NCI-H526 (cell line): ENCODE data around the gene ST7L.
"Not testable (repeated sequence)": the region's sequence is repeated elsewhere in the genome, so short reads cannot be mapped to it uniquely, and the experiment has no call there.

ENCODE experiments used
- DNase-seq, 2 experiments: peaks; one replicate each; lab custom pipeline; 2025; lab: John Stamatoyannopoulos, UW

ST7L gene

DNA sequence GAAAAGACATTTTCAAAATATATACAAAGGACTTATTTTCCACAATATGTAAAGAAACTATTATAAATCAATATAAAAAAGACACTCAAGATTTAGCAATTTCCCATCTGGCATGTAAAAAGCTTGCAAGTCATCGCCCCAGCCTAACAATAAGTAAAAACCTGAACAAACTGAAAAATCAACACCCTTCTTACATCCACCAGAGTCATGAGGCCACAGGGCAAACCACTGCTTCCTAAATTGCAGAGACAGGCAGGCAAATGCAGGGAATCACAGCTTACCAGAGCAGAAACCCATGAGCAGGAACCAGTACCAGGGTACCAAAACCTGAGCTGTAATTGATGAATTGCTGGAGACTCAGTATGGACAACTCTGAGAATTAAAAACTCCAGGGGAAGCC is 126.9 kb downstream of the ST7L start:
- no peak for DNase-seq

DNA sequence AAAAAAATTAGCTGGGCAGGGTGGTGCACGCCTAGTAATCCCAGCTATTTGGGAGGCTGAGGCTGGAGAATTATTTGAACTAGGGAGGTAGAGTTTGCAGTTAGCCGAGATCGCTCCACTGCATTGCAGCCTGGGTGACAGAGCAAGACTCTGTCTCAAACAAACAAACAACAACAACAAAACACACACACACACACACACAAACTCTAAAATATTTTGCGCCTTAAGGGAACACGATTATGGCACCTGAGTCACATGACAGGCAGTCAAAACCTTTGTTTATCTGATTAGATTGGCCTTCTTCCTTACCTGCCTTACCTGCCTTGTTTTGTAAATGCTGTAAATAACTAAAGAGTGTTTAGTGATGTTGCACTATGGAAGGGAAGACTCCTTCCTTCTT is 130.8 kb downstream of the ST7L start:
- no peak for DNase-seq

DNA sequence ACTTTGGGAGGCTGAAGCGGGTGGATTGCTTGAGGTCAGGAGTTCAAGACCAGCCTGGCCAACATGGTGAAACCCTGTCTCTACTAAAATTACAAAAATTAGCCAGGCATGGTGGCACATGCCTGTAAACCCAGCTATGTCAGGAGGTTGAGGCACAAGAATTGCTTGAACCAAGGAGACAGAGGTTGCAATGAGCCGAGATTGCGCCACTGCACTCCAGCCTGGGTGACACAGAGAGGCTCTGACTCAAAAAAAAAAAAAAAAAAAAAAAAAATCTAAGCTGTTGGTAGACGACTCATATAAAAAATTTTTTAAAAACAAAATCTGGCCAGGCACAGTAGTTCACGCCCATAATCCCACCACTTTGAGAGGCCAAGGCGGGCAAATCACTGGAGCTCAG is 131.3 kb downstream of the ST7L start:
- not testable (repeated sequence) for DNase-seq

DNA sequence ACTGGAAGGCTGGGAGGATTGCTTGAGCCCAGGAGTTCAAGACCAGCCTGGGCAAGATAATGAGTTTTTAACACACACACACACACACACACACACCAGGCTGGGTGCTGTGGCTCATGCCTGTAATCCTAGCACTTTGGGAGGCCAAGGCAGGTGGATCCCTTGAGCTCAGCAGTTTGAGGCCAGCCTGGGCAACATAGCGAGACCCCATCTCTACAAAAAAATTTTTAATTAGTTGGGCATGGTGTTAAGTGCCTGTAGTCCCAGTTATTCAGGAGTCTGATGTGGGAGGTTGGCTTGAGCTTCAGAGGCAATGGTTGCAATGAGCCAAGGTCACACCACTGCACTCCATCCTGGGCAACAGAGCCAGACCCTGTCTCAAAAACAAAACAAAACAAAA is 132.9 kb downstream of the ST7L start:
- DNase-seq, result not testable (repeated sequence)

DNA sequence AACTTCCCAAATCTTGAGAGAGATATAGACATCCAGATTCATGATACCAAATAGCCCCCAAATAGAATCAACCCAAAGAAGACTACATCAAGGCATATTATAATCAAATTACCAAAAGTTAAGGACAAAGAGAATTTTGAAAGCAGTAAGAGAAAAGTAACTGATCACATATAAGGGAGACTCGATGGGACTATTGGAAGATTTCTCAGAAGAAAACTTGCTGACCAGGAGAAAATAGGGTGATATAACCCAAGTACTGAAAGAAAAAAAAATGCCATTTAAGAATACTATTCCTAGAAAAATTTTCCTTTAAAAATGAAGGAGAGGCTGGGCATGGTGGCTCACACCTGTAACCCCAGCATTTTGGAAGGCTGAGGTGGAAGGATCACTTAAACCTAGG is 140.6 kb downstream of the ST7L start:
- no peak for DNase-seq

- no peak for DNase-seq
Measured at GRCh38 chr1:112477550-112477949, 141.4 kb downstream of the ST7L start.
